ENCODE measurements around the gene SAPCD2. TPM values are rescaled to one million over a fixed set of nuclear protein-coding genes. Genes with fewer than 3 reads are reported as not detected.

The SAPCD2 gene
- total and polyA plus RNA-seq, 9 of the 15 experiments (the other 6 are each of a cell fraction or from before 2014, with no cell fraction given): 3.4 to 91.8 (median 18.8) TPM

DNA sequence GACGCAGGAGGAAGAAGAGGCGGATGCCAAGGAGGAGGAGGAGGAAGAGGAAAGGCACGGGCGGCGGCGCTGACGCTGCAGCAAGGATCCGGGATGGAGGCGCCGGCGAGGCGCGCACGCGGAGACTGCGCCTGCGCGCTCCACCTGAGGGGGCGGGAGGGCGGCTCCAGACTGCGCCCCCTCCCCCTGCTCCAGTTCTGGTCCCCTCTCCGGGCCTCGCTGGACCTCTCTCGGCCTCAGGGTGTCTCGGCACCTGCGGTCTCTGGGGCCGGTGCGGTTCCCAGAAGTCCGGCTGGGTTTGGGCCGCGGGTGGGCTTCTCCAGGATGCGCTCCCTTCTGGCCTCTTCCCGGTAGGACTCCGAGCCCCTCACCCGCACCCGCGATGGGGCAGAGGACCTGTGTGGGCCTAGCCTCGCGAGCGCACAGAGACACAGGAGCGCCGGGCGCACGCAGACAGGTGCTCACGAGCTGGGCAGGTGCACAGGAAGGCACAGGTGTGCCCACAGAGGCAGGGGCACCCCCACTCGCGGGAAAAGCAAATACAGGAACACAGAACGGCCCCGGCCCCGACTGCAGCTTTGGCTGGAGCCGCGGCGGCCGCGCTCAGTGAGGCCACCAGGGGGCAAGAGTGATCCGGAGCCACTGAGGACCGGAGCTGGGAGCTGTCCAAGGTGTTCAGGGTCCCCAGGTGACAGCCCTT is 24.1 kb downstream of the SAPCD2 start, which contains the start of gene NPDC1:
Gene NPDC1 (minus strand): TSS at position 90 of the 700 bp plus-strand sequence. CDS start 188 bp downstream, outside the sequence.
- peak; percentile 83 to 91 (median 86) for DNase-seq (ENCODE audit: extremely low read depth in 1 of 4, low spot score in 3 of 4)
- Histone ChIP-seq H3K27ac (ENCODE audit: extremely low read depth, low read depth, low read length) (no peak within 1 kb of the TSS), H3K9ac (ENCODE audit: insufficient read depth in 1 of 2, low read depth in 2 of 2, low read length in 2 of 2) (peak within 1 kb of the TSS in 1 of 2 experiments; percentile 35; a peak in 2 of 4 replicates), H3K36me3 (ENCODE audit: control insufficient read depth, insufficient read depth, low read length) (no peaks in the 10 kb centered on the region), H3K79me2 (ENCODE audit: control insufficient read depth, insufficient read depth, low read length) (no peaks in the 10 kb centered on the region), H2AFZ (ENCODE audit: low read depth, low read length) (peak within 1 kb of the TSS; percentile 45; the same call in 1 of the 2 replicates), H3K4me3 (no peak within 1 kb of the TSS), H3K4me2 (ENCODE audit: insufficient read depth, low read length) (peak within 1 kb of the TSS; percentile 46; the same call in 1 of the 2 replicates), H3K9me3 (replicated peaks; ENCODE audit: control insufficient read depth, insufficient read depth, low read depth, low read length) (no peaks in the 10 kb centered on the region), H3K4me1 (replicated peaks in 1 of 2; ENCODE audit: control insufficient read depth in 2 of 2, insufficient read depth in 2 of 2, low read length in 2 of 2) (peaks cover 2 to 79% of the 10 kb centered on the region in 2 experiments; a peak in 4 of 5 replicates), H3K9me1 (ENCODE audit: control insufficient read depth, insufficient read depth, low read length) (peaks cover 2% of the 10 kb centered on the region), H4K20me1 (replicated peaks; ENCODE audit: control insufficient read depth, insufficient read depth, low read length) (peaks cover 40% of the 10 kb centered on the region), H3K27me3 (ENCODE audit: control insufficient read depth in 2 of 2, insufficient read depth in 2 of 2, low read length in 2 of 2) (peaks cover 7 to 39% of the 10 kb centered on the region in 2 experiments; a peak in 4 of 5 replicates)
- ATAC-seq: peak; percentile 82
- in situ Hi-C loops (cut with MboI) (no loop called here), intact Hi-C loops (cut with micrococcal nuclease) (loop anchor here (2.0 kb wide), 1 partner anchor 21 kb away; no protein-coding TSS in a partner anchor)
- ChIA-PET POLR2A (interaction anchor here (0.6 to 1.4 kb wide), 6 partner anchors 20 to 532 kb away, joined by 3 to 6 read pairs (median 3); partner anchors contain the start of genes DPH7 and SAPCD2), CTCF (ENCODE audit: low intra/inter-chr PET ratio) (interaction anchor here (0.6 to 2.0 kb wide), 10 partner anchors 16 to 191 kb away, joined by 3 to 7 read pairs (median 4); partner anchors contain the start of genes RNF224 and SAPCD2)
- BruUV-seq (replicated peaks): no TSS peak
- 4% methylated on average over 39 of the region's 57 CpGs for WGBS (ENCODE audit: insufficient coverage, low coverage, missing lambda C conversion rate)
- peak; percentile 76 for FAIRE-seq
- peak; percentile 34; the same call in 1 of the 2 replicates for TF ChIP-seq JUND (IDR thresholded peaks at IDR 0.05; ENCODE audit: borderline replicate concordance, low read depth, low read length)
- no peak; the same call in 2 of the 3 replicates for TF ChIP-seq JUND (tag; IDR thresholded peaks at IDR 0.05; ENCODE audit: borderline replicate concordance, low read depth, low read length)
- TF ChIP-seq TCFL5 (CRISPR knock-in tag; conservative IDR thresholded peaks at IDR 0.05): no peak
- TF ChIP-seq RB1 (IDR thresholded peaks at IDR 0.05; ENCODE audit: low read depth): 0 out of 2 replicates have a peak, but pooled peaks have one; percentile 29
- no peak for TF ChIP-seq POLR2AphosphoS5 (IDR thresholded peaks at IDR 0.05; ENCODE audit: control insufficient read depth, insufficient read depth, low read depth, low read length)
- TF ChIP-seq, protein P1, sequence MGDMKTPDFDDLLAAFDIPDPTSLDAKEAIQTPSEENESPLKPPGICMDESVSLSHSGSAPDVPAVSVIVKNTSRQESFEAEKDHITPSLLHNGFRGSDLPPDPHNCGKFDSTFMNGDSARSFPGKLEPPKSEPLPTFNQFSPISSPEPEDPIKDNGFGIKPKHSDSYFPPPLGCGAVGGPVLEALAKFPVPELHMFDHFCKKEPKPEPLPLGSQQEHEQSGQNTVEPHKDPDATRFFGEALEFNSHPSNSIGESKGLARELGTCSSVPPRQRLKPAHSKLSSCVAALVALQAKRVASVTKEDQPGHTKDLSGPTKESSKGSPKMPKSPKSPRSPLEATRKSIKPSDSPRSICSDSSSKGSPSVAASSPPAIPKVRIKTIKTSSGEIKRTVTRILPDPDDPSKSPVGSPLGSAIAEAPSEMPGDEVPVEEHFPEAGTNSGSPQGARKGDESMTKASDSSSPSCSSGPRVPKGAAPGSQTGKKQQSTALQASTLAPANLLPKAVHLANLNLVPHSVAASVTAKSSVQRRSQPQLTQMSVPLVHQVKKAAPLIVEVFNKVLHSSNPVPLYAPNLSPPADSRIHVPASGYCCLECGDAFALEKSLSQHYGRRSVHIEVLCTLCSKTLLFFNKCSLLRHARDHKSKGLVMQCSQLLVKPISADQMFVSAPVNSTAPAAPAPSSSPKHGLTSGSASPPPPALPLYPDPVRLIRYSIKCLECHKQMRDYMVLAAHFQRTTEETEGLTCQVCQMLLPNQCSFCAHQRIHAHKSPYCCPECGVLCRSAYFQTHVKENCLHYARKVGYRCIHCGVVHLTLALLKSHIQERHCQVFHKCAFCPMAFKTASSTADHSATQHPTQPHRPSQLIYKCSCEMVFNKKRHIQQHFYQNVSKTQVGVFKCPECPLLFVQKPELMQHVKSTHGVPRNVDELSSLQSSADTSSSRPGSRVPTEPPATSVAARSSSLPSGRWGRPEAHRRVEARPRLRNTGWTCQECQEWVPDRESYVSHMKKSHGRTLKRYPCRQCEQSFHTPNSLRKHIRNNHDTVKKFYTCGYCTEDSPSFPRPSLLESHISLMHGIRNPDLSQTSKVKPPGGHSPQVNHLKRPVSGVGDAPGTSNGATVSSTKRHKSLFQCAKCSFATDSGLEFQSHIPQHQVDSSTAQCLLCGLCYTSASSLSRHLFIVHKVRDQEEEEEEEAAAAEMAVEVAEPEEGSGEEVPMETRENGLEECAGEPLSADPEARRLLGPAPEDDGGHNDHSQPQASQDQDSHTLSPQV (IDR thresholded peaks at IDR 0.05): no peak
- 0 out of 2 replicates have a peak, but pooled peaks have one; percentile 37 for TF ChIP-seq MAX (CRISPR knock-in tag; IDR thresholded peaks at IDR 0.05)
- peak in 1 of 2 experiments; percentile 78; a peak in 2 of 4 replicates for TF ChIP-seq TEAD1 (CRISPR knock-in tag; IDR thresholded peaks at IDR 0.05)
- no peak for TF ChIP-seq PTBP1 (IDR thresholded peaks at IDR 0.05; ENCODE audit: low read depth, low read length)
- no peak for TF ChIP-seq GTF2A2 (tag; IDR thresholded peaks at IDR 0.05)
- no peak for TF ChIP-seq ATF6 (CRISPR knock-in tag; IDR thresholded peaks at IDR 0.05)
- TF ChIP-seq, protein P2, sequence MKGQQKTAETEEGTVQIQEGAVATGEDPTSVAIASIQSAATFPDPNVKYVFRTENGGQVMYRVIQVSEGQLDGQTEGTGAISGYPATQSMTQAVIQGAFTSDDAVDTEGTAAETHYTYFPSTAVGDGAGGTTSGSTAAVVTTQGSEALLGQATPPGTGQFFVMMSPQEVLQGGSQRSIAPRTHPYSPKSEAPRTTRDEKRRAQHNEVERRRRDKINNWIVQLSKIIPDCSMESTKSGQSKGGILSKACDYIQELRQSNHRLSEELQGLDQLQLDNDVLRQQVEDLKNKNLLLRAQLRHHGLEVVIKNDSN (CRISPR knock-in tag; IDR thresholded peaks at IDR 0.05): peak; percentile 35; the same call in 1 of the 2 replicates
- TF ChIP-seq CC2D1A (IDR thresholded peaks at IDR 0.05): 0 out of 2 replicates have a peak, but pooled peaks have one; percentile 43

Data from K562 (cell line).